GM19468 (cell line): ENCODE data around the gene GRIP2.

Source experiments
- ATAC-seq: cut with Tn5 transposase; IDR thresholded peaks from one replicate; pipeline ENCODE4 v1.9.1; 2021; ENCODE audit warnings: mild to moderate bottlenecking, moderate library complexity, moderate number of reproducible peaks; ENCODE audit not compliant: unreplicated experiment; ENCODE audit errors: extremely low read depth

The GRIP2 gene

DNA sequence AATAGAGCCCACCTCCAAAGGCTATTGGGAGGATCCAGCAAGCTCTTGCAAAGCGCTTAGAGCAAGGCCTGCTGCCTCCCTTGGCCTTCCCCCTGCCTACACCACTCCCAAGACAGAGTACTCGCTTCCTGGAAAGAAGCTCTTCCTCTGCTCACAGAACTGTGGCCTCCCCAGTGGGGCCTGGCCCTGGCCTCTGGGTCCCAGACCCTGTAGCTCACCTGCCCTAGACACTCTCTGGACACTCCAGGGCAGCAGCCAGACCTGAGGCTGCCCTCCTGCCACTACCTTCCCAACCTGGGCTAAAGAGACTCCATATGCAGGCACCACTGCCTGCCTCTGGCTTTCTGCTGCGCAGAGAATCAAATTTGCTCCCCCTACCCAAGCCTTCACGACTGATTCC is 49.9 kb downstream of the GRIP2 start:
- no peak for ATAC-seq

DNA sequence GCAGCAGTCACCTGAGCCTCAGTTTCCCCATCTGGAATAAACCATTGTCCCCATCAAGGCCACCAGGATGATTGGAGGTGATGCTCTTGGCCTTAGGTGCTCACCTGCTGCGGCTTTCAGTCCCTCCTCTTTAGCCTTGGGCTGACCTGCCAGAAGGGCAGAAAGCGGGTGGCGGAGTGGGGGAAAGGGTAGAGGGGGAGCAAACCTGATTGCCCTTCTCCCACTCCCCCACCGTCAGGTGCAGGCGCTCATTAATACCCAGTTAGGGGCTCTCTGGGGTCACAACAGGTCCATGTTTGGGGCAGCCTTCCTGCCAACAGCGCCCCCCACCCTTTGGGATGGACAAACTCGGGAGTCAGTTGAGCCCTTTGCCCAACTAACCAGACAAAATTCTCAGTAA is 50.5 kb downstream of the GRIP2 start:
- no peak for ATAC-seq

DNA sequence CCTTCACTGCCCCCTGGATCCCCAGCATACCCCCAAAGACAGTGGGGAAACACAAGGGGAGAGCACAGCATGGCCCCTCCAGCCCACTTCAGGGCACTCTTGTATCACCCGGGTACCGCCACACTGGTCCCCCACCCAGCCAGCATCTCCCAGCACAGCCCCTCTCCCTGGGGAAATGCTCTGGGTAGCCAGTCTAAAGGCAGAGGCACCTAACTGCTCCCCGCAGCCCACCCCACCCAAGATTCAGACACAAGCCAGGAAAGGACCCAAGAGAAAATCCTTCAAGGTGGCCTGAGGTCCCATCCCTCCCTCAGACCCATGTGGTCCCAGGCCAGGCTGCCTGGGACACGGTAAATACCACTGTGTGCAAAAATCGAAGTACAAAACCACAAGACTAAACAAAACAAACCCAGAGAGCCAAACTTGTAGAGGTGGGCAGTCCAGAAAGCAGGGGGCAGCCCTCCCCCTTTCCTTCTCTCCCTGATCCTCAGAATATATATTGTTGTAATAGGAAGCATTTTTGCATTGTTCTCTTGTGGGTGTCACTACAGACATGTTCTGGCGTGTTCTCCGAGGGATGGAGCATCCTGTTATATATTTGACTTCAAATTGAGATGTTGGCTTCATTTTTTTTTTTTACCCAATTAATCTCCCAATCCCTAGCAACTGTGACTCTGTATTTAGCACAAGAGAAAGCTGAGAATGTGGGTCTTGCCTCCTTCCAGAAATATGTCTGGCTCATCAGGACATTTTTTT is 51.7 kb downstream of the GRIP2 start:
- no peak for ATAC-seq

- no peak for ATAC-seq
Measured at GRCh38 chr3:14487821-14488220, 52.3 kb downstream of the GRIP2 start.

DNA sequence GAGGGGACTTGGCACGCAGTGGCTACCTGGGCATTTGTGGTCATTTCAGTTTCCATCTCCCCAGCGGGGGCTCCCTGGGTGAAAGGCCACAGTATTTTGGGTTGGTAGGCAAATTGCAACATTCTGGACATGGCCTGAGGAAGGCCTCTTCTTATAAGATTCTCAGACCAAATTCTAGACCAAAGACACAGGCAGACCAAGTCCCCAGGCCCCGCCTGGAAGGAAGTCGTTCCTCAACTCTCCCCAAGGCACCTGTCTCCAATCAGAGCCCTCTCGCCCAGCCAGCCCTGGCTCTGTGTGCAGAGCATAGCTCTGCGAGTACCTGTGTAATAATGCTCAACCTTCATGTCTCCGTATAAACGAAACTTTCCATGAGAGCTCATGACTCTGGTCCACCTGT is 53.1 kb downstream of the GRIP2 start:
- ATAC-seq, result no peak

- no peak for ATAC-seq
Measured at GRCh38 chr3:14486460-14486859, 53.7 kb downstream of the GRIP2 start.

DNA sequence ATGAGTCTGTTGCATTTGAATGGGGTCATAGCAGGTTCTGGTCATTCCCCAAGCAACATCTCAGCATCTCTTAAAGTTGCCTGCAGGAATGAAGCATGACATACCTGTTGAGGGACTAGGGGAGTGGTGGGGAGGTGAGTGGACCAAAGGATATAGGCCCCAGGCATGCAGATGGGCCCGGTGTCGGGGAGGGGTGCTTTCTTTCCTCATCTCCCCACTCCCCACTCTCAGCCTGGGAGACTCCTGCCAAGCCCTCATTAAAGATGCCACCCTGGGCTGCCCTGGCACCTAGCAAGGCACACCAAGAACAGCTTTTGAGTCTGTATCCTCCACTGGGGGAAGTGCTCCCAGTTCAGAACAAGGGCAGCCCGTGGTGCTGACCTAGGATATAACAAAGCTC is 54.2 kb downstream of the GRIP2 start:
- ATAC-seq, result no peak

GRCh38 chr3:14484741-14485140 is 55.4 kb downstream of the GRIP2 start:
- ATAC-seq, result no peak

DNA sequence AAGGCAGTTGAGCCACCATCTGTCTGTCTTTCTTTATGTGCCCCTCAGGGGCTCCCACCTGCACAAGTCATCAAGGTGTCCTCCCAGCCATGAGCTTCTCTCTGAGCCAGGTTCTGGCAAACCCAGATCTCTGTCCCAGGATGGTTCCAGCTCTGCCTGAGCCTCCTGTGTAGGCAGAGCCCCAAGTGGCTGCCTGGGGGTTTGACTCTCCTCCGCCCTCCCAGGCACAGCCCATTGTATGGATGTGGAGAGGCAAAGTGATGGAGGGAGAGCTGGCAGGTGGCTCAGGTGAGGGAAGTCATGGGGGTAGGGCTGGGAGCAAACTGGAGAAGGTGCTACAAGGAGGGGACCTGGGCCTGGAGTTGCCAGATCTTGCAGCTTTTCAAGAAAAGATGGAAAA is 56.9 kb downstream of the GRIP2 start:
- ATAC-seq, result no peak

DNA sequence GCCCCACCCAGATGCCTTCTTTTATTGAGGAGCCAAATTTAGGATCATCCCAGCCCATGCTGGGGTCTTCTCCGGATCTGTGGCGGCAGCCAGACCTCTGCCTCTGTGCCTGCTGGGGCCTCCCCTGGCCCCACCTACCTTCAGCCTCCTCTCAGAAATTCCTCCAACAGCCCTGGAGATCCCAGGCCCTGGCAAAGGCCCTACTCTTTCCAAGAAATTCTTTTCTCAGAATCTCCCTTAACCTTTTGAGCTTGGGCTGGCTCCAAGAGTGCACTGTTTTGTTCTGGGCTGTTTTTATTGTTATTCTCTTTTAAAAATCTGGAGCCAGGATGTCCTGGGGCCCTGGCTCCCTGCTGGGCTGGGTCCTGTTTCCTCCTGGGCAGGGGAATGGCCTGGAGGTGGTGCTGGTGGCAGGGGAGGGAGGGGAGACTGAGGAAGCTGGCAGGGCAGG is 57.8 kb downstream of the GRIP2 start:
- no peak for ATAC-seq

GRCh38 chr3:14481646-14482036 is 58.5 kb downstream of the GRIP2 start:
- no peak for ATAC-seq

- ATAC-seq, result no peak
Measured at GRCh38 chr3:14481018-14481645, 59.0 kb downstream of the GRIP2 start.

- no peak for ATAC-seq
Measured at GRCh38 chr3:14480207-14481017, 59.7 kb downstream of the GRIP2 start.

DNA sequence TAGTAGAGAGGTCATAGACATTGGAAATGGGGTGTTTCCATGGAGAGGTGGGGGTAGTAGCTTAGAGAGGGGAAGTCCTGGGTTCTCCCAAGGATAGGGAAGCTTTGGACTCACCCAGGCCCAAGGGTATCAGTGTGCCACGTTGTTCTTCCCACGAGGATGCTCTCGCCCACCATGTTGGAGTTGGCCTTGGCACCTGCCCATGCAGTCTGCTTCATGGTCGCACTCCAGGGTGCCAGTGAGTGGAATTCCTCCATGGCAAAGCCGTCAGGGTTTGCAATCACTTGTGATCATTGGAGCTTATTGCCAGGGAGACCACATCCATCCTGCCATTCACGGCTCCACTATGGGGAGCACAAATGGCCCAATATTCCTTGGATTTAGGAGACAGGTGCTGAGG is 60.6 kb downstream of the GRIP2 start:
- no peak for ATAC-seq

DNA sequence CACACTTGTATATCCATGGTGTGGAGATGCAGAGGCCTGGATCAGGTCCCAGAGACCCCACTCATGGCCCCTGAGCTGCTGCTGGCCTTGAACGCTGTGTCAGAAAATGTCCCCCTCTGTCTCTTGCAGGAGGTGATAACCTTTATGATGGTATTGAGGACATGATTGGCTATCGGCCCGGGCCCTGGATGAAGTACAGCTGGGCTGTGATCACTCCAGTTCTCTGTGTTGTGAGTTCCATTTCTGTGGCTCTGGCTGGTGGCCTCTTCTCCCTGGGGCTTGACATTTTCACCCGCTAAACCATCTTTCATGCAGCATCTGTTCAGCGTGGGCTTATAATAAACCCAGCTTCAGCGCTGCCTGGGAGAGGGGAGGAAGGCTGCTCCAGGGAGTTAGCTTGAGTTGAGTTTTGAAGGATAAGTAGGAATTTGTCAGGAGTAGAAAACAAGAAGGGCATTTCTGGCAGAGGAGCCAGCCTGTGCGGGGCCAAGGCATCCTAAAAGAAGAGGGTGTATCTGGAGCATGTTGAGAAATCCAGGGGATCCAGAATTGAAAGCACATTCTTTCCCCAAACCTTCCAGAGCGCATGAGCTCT is 61.1 kb downstream of the GRIP2 start:
- no peak for ATAC-seq

- no peak for ATAC-seq
Measured at GRCh38 chr3:14477311-14477935, 62.7 kb downstream of the GRIP2 start.

DNA sequence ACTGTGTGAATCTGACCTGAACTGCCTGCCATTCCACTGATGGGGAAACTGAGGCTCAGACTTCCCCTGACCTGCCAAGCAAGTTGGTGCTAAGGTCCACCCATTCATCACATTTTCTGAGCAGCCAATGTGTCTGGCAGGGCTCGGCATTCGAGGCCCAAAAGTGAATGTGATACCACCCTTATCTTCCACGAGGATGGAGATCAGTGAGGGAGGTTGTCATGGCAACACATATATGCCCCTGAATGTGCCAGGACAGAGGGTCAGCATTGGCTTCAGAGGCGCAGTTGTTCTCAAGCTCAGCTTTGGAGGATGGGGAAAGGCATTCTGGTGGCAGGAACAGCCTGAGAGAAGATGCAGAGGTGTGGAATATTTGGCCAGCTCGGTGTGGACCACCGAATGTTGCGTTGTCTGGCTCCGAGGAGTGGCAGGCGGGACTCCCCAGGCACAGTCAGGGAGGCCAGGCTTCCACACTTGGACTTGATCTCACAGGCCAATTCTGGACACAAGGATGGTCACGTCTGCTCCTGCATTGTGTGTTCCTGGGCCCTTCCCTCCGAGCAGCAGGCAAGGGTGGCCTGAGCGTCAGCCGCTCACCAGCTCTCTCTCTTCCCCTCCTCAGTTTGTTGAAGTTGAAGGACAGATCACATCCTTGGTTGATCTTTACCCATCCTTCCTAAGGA is 63.4 kb downstream of the GRIP2 start:
- no peak for ATAC-seq

GRCh38 chr3:14475621-14476020 is 64.5 kb downstream of the GRIP2 start:
- ATAC-seq, result no peak

DNA sequence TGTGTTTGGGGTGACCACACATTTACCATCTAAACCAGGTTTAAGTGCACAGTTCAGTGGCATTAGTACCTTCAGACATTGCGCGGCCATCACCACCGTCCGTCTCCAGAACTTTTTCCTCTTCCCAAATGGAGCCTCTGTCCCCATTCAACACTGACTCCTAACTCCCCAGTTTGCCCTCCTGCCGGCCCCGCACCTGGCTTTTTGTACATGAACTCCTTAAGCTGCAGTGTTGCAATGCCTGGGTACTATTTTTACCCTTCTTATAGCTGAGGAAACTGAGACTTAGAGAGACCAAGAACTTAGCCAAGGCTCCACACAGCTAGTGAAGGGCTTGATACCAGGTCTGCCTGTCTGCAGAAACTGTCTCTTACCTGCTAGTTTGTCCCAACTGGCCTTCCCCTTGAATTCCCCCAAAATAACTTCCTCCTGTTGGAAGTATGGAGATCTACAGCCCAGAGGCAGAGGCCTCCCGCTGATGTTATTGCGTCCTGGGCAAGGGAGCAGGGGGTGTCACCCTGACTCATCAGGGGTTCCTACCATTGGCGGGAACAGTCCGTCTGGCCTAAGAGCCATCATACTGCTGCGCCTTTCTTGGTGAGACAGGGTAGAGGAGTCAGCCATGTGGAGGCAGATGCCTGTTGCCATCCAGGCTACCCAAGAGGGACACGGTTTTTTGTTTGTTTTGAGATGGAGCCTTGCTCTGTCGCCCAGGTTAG is 65.6 kb downstream of the GRIP2 start:
- ATAC-seq, result no peak
